HUES64 (cell line): ENCODE measurements around the gene LCN10.

Experiments used
- H3K27ac ChIP-seq: 2 replicates; pipeline ENCODE4 v1.7.0; 2013; ENCODE audit warnings: low read depth, low read length, inconsistent platforms
- H3K27me3 ChIP-seq: 2 replicates; pipeline ENCODE4 v1.6.1; 2013; ENCODE audit warnings: mild to moderate bottlenecking, low read length; ENCODE audit not compliant: insufficient read depth
- H3K36me3 ChIP-seq: 2 replicates; pipeline ENCODE4 v1.6.1; 2013; ENCODE audit warnings: mild to moderate bottlenecking, low read length; ENCODE audit not compliant: insufficient read depth
- H3K4me1 ChIP-seq: 2 replicates; pipeline ENCODE4 v1.6.1; 2013; ENCODE audit warnings: mild to moderate bottlenecking, low read length, moderate library complexity; ENCODE audit not compliant: insufficient read depth
- H3K4me3 ChIP-seq: 2 replicates; pipeline ENCODE4 v1.5.1; 2013; ENCODE audit warnings: mild to moderate bottlenecking, low read length, moderate library complexity
- H3K9ac ChIP-seq: 2 replicates; pipeline ENCODE4 v1.6.1; 2013; ENCODE audit warnings: mild to moderate bottlenecking, low read depth, low read length
- H3K9me3 ChIP-seq: 2 replicates; pipeline ENCODE4 v1.6.1; 2013; ENCODE audit warnings: low read depth, low read length; ENCODE audit not compliant: insufficient read depth
- WGBS: fragments of 150-250, 120-280 bp; methylation state at CpG from one replicate; pipeline ENCODE4 v1.1.7; 2013; ENCODE audit warnings: missing lambda C conversion rate; 5-methylcytosine and 5-hydroxymethylcytosine counted together

LCN10 gene

GRCh38 chr9:136695955-136696354 is 46.8 kb downstream of the LCN10 start:
- WGBS: 88% methylated on average over 23 of the region's 23 CpGs
- peaks cover under 1% of the 10 kb centered on the region; the same call in 1 of the 2 replicates for H3K27me3 ChIP-seq
- H3K27ac ChIP-seq: no peak overlapping the region
- no peaks in the 10 kb centered on the region for H3K9me3 ChIP-seq
- H3K4me3 ChIP-seq: no peak overlapping the region
- no peaks in the 10 kb centered on the region for H3K36me3 ChIP-seq
- H3K9ac ChIP-seq: no peak overlapping the region
- H3K4me1 ChIP-seq: peaks cover 10% of the 10 kb centered on the region

- no peaks in the 10 kb centered on the region for H3K27me3 ChIP-seq
- H3K9ac ChIP-seq: no peak overlapping the region
- peaks cover 10% of the 10 kb centered on the region for H3K4me1 ChIP-seq
- 91% methylated on average over 10 of the region's 10 CpGs for WGBS
- no peaks in the 10 kb centered on the region for H3K9me3 ChIP-seq
- no peak overlapping the region for H3K27ac ChIP-seq
- no peak overlapping the region for H3K4me3 ChIP-seq
- no peaks in the 10 kb centered on the region for H3K36me3 ChIP-seq
These were observed 47.3 kb downstream of the LCN10 start for GRCh38 chr9:136695435-136695895.

GRCh38 chr9:136694872-136695247 is 47.9 kb downstream of the LCN10 start:
- H3K4me1 ChIP-seq: peaks cover 10% of the 10 kb centered on the region
- no peaks in the 10 kb centered on the region for H3K9me3 ChIP-seq
- WGBS: 95% methylated on average over 11 of the region's 11 CpGs
- no peaks in the 10 kb centered on the region for H3K27me3 ChIP-seq
- H3K4me3 ChIP-seq: no peak overlapping the region
- no peak overlapping the region for H3K9ac ChIP-seq
- no peak overlapping the region for H3K27ac ChIP-seq
- H3K36me3 ChIP-seq: no peaks in the 10 kb centered on the region

DNA sequence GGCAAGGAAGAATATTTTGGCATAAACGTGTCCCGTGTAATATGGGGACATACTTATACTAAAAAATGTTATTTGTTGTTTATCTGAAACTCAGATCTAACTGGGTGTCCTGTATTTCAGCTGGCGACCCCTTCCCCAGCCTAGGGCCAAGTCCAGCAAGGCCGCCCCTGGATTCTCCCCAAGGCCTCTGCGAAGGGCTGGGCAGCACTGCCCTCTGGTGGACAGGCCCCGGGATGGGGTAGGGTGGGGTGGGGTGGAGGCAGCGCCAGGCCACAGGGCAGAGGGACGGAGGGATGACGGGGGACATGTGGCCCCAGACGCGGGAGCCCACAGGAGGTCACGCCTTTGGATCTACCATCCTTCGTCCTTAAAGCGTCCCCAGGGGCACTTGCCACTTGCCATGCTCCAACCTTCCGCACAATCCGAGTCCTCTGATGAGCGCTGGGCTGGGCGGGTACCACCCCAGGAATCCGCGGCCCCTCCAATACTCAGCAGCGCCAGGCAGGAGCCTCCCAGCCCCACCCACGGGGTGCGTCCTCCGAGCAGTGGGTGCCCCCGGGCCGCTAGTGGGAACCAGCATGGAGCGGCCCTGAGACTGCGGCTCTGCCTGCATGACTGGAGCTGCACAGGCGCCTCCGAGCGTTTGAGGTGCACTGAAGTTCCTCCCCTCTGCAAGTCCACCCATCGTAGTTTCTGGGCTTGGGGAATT is 48.4 kb downstream of the LCN10 start:
- H3K27me3 ChIP-seq: no peaks in the 10 kb centered on the region
- no peak overlapping the region for H3K4me3 ChIP-seq
- H3K27ac ChIP-seq: no peak overlapping the region; the same call in 1 of the 2 replicates
- H3K9ac ChIP-seq: no peak overlapping the region
- no peaks in the 10 kb centered on the region for H3K9me3 ChIP-seq
- 62% methylated on average over 32 of the region's 32 CpGs for WGBS
- H3K4me1 ChIP-seq: peaks cover 10% of the 10 kb centered on the region
- no peaks in the 10 kb centered on the region for H3K36me3 ChIP-seq

DNA sequence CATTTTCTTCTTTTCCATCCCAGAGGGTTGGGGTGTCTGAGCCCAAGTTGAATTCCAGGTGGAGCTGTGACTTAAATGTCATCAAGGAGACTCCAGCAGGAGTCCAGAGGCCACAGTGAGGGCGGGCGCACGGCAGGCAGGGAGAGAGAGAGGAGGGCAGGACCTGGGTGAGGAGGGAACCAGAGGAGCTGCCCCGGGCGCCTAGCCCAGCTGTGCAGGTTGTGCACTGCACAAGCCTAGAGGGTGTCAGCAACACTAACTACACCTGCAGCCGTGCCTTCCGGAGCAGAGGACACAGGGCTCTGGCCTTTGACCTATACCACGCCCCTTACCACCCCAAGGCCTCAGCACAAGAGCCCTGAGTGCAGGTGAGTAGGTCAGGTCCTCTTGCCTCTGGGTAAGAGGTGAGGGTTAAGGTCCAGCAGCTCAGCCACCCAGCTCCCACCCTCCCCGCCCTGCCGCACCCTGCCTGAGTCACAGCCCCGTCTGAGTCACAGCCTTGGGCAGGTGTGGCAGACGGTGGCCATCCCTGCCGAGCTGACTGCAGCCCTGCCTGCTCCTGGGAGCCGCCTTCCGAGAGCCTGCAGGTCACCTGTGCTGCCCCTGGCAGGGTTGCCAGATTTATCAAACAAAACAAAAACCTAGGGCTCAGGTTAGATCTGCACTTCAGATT is 49.1 kb downstream of the LCN10 start:
- Histone ChIP-seq H3K9me3 (no peaks in the 10 kb centered on the region), H3K4me3 (no peak overlapping the region), H3K36me3 (no peaks in the 10 kb centered on the region), H3K9ac (no peak overlapping the region), H3K27ac (no peak overlapping the region; the same call in 1 of the 2 replicates), H3K27me3 (no peaks in the 10 kb centered on the region), H3K4me1 (peaks cover 10% of the 10 kb centered on the region)
- WGBS: 78% methylated on average over 15 of the region's 15 CpGs

DNA sequence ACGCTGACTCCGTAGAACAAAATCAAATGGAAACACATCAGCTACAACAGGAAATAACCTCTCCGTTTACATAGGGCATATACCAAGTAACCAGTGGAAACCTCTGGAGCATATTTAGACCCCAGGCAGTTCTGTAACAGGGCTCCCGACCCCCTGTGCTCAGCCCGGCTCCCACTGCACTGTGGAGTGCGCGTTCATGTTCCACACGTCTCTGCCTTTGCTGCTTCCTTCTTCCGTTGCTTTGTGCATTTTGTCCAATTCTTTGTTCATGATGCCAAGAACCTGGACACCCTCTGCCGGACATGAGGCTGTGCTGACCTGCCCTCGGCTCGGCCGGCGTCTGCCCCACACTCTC is 49.6 kb downstream of the LCN10 start:
- WGBS: 94% methylated on average over 14 of the region's 14 CpGs
- no peak overlapping the region for H3K9ac ChIP-seq

GRCh38 chr9:136692185-136693134 is 50.3 kb downstream of the LCN10 start:
- Histone ChIP-seq H3K27me3 (peaks cover 6% of the 10 kb centered on the region), H3K9me3 (no peaks in the 10 kb centered on the region), H3K9ac (no peak overlapping the region), H3K36me3 (no peaks in the 10 kb centered on the region), H3K27ac (no peak overlapping the region), H3K4me1 (peaks cover 10% of the 10 kb centered on the region), H3K4me3 (no peak overlapping the region)
- WGBS: 92% methylated on average over 44 of the region's 46 CpGs

More for the DNA sequence above, 49.6 kb downstream of the LCN10 start:
- Histone ChIP-seq H3K9me3 (no peaks in the 10 kb centered on the region), H3K4me1 (peaks cover 10% of the 10 kb centered on the region), H3K27me3 (no peaks in the 10 kb centered on the region; the same call in 1 of the 2 replicates), H3K36me3 (no peaks in the 10 kb centered on the region), H3K4me3 (no peak overlapping the region), H3K27ac (no peak overlapping the region)

DNA sequence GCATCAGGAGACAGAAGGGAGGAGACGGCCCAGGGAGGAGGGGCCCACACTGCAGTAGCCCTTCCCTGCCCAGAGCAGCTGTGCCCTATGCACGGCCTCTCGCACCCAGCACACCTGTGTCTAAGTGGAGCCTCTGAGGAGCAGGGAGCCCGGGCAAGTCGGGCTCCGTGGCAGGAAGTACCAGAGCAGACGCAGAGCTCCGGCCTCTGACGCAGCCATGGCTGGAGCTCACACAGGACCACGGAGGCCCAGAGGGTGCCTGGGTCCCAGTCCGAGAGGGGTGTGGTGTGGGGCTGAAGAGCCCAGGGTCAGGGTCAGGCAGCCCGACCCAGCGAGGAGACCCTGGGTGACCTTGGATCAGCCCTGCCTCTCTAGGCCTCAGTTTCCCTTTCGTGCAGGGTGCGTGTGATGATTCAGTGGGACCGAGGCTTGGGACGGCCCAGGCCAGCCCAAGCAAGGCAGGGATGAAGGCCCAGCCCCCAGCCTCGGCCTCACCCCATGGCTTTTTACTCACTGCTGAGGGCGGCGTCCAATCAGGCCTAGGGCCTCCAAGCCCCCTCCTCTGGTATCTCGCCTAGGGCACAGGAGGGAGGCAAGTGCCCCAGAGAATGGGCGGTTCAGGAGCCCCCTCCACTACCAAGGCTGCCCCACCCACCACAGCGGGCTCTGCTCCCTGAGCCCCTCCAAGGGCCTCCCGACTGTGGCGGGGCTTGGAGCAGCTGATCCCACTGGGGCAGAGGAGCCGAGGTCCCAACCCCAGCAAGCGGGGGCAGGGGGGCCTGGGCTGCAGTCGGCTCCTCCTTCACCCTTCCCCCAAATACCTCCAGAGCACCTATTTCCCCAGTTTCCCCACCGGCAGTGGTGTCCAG is 51.2 kb downstream of the LCN10 start:
- no peak overlapping the region for H3K27ac ChIP-seq
- H3K4me1 ChIP-seq: peaks cover 10% of the 10 kb centered on the region
- WGBS: 72% methylated on average over 29 of the region's 29 CpGs
- H3K27me3 ChIP-seq: peaks cover 9% of the 10 kb centered on the region
- no peak overlapping the region for H3K9ac ChIP-seq
- no peaks in the 10 kb centered on the region for H3K9me3 ChIP-seq
- no peak overlapping the region for H3K4me3 ChIP-seq
- no peaks in the 10 kb centered on the region for H3K36me3 ChIP-seq

DNA sequence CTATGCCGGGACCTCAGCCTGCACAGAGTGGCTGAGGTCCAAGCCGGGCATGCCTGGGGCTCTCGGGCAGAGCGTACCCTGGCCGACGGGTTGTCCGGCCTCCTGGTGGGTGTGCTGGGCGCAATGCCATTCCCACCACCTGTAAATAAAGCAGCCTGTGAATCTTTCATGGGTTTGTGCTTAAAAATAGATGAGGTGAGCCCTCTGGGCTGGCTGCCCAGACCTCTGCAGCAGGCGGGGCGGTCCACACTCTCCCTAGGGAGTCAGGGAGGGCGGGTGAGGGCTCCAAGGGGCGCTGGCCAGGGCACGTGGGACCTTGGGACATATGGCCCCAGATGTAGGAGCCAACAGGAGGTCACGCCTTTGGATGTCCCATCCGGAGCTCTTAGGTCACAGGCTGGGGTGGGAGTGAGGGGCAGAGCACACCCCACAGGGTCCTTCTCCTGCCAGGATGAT is 51.9 kb downstream of the LCN10 start:
- H3K4me3 ChIP-seq: no peak overlapping the region
- H3K36me3 ChIP-seq: no peaks in the 10 kb centered on the region
- peaks cover 13% of the 10 kb centered on the region for H3K4me1 ChIP-seq
- H3K9me3 ChIP-seq: no peaks in the 10 kb centered on the region
- WGBS: 92% methylated on average over 15 of the region's 15 CpGs
- H3K27me3 ChIP-seq: peaks cover 16% of the 10 kb centered on the region
- no peak overlapping the region for H3K27ac ChIP-seq
- no peak overlapping the region for H3K9ac ChIP-seq

- peaks cover 20% of the 10 kb centered on the region for H3K27me3 ChIP-seq
- no peaks in the 10 kb centered on the region for H3K36me3 ChIP-seq
- peaks cover 15% of the 10 kb centered on the region for H3K4me1 ChIP-seq
- WGBS: 94% methylated on average over 25 of the region's 25 CpGs
- H3K9ac ChIP-seq: no peak overlapping the region
- H3K27ac ChIP-seq: no peak overlapping the region
- H3K4me3 ChIP-seq: no peak overlapping the region
- no peaks in the 10 kb centered on the region for H3K9me3 ChIP-seq
These were observed 52.5 kb downstream of the LCN10 start for GRCh38 chr9:136690104-136690805.
